Osteocyte (in vitro differentiated cells): Measurements from ENCODE around the gene ARID4B. TPM values are rescaled to one million over a fixed set of nuclear protein-coding genes. Genes with fewer than 3 reads are reported as not detected.

Source experiments
- DNase-seq: peaks from one replicate; pipeline ENCODE4 v3.0.0; 2021; ENCODE audit warnings: mixed read lengths; ENCODE audit not compliant: unreplicated experiment; ENCODE audit errors: extremely low spot score
- H3K27ac Mint-ChIP-seq: one replicate; pipeline ENCODE4 v1.8.0; 2021; ENCODE audit warnings: mild to moderate bottlenecking, mixed read lengths; ENCODE audit not compliant: unreplicated experiment
- H3K27me3 Mint-ChIP-seq: one replicate; pipeline ENCODE4 v1.8.0; 2021; ENCODE audit warnings: mixed read lengths; ENCODE audit not compliant: unreplicated experiment
- H3K36me3 Mint-ChIP-seq: one replicate; pipeline ENCODE4 v1.8.0; 2021; ENCODE audit warnings: mixed read lengths; ENCODE audit not compliant: unreplicated experiment
- H3K4me1 Mint-ChIP-seq: one replicate; pipeline ENCODE4 v1.8.0; 2021; ENCODE audit warnings: mixed read lengths; ENCODE audit not compliant: unreplicated experiment
- H3K4me3 Mint-ChIP-seq: one replicate; pipeline ENCODE4 v1.8.0; 2021; ENCODE audit warnings: mild to moderate bottlenecking, moderate library complexity, mixed read lengths; ENCODE audit not compliant: unreplicated experiment
- H3K9me3 Mint-ChIP-seq: one replicate; pipeline ENCODE4 v1.8.0; 2021; ENCODE audit warnings: mixed read lengths; ENCODE audit not compliant: unreplicated experiment
- total RNA-seq: library from RNA; stranded (reverse); gene quantifications from 2 replicates; pipeline ENCODE4 v1.2.1, GENCODE V29; 2021
- TF ChIP-seq, protein P1 (sequence below): fragments of 200-600 bp; sonication (generic); IDR thresholded peaks from 2 replicates; pipeline ENCODE4 v1.5.0; 2021; ENCODE audit warnings: antibody characterized with exemption, mild to moderate bottlenecking, moderate library complexity

ARID4B gene
- total RNA-seq, 1 donor from 2014 or later, result 41.3 TPM

DNA sequence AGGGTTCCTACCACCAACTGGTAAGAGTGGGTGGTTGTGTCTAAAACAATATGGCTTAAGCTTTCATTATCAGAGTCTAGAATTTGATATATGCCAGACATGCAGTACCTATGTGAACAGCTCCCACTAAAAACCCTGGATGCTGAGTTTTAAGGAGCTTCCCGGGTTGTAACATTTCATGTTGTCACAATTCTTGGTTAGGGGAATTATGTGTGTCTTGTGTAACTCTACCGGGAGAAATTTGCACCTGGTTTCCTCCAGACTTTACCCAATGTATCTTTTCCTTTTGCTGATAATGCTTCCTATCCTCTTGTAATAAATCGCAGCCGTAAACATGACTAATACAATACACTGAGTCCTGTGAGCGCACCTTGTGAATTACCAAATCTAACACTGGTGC, 48.3 kb downstream of the ARID4B start:
- Mint-ChIP-seq H3K4me3 (no peak overlapping the region), H3K27me3 (no peaks in the 10 kb centered on the region), H3K36me3 (no peaks in the 10 kb centered on the region), H3K4me1 (peaks cover 12% of the 10 kb centered on the region), H3K27ac (no peak overlapping the region), H3K9me3 (no peaks in the 10 kb centered on the region)
- TF ChIP-seq, protein P1, sequence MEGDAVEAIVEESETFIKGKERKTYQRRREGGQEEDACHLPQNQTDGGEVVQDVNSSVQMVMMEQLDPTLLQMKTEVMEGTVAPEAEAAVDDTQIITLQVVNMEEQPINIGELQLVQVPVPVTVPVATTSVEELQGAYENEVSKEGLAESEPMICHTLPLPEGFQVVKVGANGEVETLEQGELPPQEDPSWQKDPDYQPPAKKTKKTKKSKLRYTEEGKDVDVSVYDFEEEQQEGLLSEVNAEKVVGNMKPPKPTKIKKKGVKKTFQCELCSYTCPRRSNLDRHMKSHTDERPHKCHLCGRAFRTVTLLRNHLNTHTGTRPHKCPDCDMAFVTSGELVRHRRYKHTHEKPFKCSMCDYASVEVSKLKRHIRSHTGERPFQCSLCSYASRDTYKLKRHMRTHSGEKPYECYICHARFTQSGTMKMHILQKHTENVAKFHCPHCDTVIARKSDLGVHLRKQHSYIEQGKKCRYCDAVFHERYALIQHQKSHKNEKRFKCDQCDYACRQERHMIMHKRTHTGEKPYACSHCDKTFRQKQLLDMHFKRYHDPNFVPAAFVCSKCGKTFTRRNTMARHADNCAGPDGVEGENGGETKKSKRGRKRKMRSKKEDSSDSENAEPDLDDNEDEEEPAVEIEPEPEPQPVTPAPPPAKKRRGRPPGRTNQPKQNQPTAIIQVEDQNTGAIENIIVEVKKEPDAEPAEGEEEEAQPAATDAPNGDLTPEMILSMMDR, result no peak
- DNase-seq, result no peak

DNA sequence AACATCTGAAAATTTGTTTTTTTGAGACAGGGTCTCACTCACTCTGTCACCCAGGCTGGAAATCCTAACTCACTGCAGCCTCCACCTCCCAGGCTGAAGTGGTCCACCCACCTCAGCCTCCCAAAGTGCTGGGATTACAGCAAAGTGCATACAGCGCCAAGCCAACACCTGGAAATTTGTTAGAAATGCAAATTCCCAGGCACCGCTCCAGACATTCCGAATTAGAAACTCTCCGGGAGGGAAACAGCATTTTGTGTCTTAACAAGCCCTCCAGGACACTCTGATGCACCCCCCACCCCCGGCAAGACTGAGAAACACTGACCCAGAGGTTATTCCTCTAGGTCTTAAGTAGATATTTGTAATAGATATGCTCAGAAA, 49.1 kb downstream of the ARID4B start:
- Mint-ChIP-seq H3K36me3 (no peaks in the 10 kb centered on the region), H3K4me1 (peaks cover 12% of the 10 kb centered on the region)

DNA sequence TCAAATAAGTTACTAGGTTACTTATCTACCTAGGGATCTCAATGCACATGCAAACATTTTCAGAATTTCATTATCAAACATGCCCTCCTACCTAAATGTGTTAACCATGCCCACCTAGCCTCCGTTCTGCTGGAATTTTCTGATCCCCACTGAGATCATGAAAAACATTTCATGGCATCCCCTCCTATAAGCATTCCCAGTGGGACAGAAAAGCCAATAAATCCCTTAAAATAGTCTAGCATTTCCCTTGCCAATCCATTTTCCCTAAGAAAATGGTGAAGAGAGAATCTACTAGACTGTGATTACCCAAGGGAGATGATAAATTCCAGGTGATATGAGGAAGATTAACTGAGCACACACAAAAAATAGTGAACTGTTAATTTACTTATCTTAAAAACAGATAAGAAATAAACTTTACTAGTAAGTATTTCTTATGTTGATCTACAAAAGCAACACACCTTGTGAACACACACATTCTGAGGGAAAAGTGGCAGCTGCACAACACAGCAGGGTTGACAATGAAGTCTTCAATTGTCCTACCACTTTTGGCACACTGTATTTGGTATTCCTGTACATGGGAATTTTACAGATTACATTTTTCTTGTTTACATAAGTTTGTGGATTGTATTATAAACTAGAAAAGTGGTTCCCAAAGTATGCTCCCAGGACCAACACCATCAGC, 49.6 kb downstream of the ARID4B start:
- Mint-ChIP-seq H3K27me3 (no peaks in the 10 kb centered on the region), H3K36me3 (no peaks in the 10 kb centered on the region), H3K9me3 (no peaks in the 10 kb centered on the region), H3K4me1 (peaks cover 12% of the 10 kb centered on the region), H3K27ac (no peak overlapping the region), H3K4me3 (no peak overlapping the region)
- TF ChIP-seq, protein P1, result no peak
- DNase-seq, result no peak

More for the DNA sequence above, 49.1 kb downstream of the ARID4B start:
- Mint-ChIP-seq H3K9me3 (no peaks in the 10 kb centered on the region), H3K4me3 (no peak overlapping the region), H3K27ac (no peak overlapping the region), H3K27me3 (no peaks in the 10 kb centered on the region)
- TF ChIP-seq, protein P1, result no peak
- no peak for DNase-seq

DNA sequence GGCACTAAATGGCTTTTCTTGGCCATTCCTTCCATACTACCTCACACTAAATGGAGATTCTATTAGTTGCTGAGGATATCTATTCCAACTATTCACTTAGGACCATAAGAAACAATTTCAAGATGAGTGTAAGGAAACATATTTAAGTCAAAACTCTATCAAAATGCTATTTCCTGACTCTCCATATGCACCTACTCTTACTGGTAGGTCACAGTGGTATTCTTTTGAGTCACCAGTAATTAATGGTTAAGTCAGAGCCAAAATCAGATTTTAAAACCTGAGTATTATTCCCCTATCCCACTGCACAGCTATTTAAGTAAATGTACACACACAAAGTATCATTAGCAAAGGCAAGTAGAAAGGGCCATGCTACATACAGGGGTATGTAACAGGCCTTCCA, 50.3 kb downstream of the ARID4B start:
- no peaks in the 10 kb centered on the region for H3K9me3 Mint-ChIP-seq
- DNase-seq, result no peak
- peaks cover 12% of the 10 kb centered on the region for H3K4me1 Mint-ChIP-seq
- no peaks in the 10 kb centered on the region for H3K27me3 Mint-ChIP-seq
- H3K36me3 Mint-ChIP-seq, result no peaks in the 10 kb centered on the region
- H3K27ac Mint-ChIP-seq, result no peak overlapping the region
- TF ChIP-seq, protein P1, result no peak
- no peak overlapping the region for H3K4me3 Mint-ChIP-seq

DNA sequence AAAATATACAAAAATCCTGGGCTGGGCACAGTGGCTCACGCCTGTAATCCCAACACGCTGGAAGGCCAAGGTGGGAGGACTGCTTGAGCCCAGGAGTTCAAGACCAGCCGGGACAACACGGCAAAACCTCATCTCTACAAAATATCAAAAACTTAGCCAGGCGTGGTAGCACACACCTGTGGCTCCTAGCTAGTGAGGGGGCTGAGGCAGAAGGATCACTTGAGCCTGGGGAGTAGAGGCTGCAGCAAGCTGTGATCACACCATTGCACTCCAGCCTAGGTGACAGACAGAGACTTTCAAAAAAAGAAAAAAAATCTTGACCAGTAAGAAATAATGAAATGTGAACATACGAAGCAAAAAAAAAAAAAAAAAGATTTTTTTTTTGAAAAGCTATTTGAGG, 52.1 kb downstream of the ARID4B start:
- Mint-ChIP-seq H3K4me1 (peaks cover 15% of the 10 kb centered on the region), H3K4me3 (no peak overlapping the region), H3K9me3 (no peaks in the 10 kb centered on the region), H3K27ac (no peak overlapping the region), H3K27me3 (no peaks in the 10 kb centered on the region), H3K36me3 (no peaks in the 10 kb centered on the region)
- TF ChIP-seq, protein P1, result no peak
- DNase-seq, result no peak
